HG02943 (cell line): Measurements from ENCODE around the gene SOX9.

Experiments used
- ATAC-seq: cut with Tn5 transposase; IDR thresholded peaks from one replicate; pipeline ENCODE4 v1.9.1; 2021; ENCODE audit warnings: mild to moderate bottlenecking, low read depth, moderate library complexity; ENCODE audit not compliant: unreplicated experiment

The SOX9 gene

DNA sequence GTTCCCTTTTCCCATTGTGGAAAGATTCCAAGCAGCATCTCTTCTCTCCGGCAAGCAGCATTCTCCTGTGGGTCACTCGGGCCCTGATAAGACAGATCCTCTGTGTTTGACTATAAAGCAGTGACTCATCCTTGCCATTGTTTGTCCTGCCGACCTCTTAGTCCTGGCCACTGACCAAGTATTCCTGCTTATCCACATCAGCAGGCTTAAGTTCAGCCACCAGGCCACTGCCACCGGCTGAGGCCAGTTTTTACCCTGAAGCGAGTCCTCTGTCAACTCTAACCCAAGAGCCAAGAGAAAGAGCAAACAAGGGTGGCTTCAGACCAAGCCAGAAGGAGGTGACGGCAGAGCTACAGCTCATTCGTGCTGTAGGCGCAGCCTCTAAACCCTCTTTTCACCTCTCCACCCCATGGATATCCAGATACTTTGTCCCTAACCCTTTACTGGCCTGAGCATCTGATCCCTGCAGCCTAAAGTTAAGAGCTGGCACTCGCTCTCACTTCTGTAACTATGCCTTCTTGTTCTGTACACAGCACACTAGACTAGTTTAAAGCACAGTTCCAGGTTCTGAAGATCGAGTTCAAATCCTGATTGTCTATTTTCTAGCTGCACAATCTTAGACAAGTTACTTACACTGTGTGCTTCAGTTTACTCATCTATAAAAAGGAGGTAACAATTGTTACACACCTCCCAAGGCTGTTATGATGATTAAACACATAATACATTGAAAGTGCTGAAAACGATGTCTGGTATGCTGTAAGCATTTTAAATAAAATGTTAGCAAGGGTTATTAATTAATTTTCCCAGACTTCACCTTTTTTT is 31.0 kb downstream of the SOX9 start:
- ATAC-seq = no peak

DNA sequence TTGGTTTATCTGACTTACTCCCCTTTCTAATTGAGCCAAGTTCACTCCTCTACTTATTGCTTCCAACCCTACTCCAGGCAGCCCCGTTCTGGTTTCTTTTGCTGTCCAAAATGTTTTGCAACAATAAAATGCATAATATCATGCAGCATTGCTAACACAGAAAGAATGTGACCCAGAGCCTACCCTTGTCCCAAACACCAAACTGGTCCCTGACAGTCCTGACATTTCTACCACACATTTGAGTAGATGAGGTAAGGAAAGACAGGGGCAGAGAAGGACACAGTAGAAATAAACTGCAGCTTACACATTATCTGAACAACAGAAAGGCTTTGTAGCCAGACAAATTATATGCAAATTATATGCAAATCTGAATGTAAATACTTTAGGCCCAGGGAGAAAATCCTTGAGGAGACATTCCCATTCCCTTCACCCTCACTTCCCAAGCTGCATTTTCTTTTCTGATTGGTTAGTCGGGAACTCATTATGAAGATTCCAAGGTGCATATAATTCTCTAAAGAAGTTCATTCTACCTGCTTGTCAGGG is 31.6 kb downstream of the SOX9 start:
- ATAC-seq = no peak

DNA sequence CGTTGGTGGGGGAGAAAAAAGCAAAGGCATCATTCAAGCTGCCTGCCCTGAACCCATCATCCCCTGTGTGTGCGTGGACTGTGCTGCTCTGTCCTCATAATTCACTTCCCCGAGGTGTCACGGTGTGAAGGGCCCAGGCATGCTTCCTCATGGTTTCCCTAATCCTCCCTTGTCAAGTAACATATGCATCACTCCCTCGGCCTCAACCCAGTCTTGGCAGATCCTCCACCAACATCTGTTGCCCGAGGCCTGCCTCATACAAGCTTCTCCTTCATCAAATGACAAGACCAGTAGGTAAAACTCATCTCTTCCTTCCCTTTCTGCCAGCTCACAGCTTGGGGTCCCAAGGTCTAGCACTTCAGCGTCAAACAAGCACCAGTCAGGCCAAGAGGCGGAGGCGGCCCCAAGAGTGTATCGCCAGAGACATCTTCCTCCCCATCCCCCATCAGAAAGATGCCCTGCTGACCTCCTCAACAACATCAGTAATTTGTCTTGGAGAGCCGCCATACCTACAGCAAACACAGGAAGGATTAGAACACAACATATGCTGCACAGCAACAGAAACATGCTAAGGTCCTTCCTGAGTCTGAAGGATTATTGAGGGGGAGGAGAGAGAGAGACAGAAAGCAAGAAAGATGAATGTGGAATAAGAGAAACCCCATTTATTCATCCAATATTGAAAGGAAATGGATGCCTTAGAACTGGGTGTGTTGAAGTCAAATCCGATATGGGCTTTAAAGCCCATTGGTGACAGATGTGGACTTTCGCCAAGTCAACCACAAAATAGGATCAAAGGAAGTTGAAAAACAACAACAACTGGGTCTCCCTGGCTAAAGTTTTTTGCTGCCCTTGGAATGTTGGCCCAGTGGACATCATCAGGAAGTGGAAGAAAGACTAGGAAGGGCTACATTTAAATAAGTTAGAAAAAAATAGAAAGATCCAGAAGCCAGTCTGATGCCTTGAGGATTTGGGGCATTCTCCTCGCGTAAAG is 38.4 kb downstream of the SOX9 start:
- ATAC-seq = no peak

DNA sequence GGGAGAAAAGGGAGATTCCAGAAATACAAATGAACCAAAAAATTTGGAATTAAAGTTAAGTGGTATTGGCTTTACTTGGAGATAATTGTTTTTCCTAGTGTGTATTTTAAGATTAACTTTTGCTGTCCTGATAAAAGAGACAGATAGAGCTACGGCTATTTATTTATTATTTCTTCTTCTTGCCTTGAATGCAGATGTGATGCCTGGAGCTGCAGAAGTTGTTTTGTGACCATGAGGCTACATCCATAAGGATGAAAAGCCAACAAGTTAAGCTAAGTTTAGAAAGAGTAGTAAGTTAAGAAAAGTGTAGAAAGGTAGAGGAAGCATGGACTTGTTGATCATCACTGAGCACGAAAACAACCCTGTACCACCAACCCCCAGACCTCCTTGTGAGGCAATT is 41.7 kb downstream of the SOX9 start:
- ATAC-seq = no peak

DNA sequence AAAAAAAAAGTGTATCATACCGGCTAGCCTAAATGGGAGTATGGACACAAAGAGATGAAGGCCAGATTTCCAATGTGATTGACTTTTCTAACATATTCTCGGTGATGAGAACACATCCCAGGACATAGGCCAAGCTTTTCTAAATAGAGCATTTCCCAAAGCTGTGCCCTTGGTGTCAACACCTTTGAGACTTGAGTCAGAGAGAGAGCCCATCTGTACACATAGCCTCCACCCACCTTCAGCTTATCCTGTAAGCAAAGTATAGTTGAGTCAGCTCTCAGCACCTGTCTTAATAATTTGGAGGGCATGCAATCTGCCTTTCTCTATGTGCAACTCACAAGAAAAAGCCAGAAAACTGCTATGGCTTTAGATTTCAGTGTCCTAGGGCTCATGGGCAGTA is 42.7 kb downstream of the SOX9 start:
- no peak for ATAC-seq

DNA sequence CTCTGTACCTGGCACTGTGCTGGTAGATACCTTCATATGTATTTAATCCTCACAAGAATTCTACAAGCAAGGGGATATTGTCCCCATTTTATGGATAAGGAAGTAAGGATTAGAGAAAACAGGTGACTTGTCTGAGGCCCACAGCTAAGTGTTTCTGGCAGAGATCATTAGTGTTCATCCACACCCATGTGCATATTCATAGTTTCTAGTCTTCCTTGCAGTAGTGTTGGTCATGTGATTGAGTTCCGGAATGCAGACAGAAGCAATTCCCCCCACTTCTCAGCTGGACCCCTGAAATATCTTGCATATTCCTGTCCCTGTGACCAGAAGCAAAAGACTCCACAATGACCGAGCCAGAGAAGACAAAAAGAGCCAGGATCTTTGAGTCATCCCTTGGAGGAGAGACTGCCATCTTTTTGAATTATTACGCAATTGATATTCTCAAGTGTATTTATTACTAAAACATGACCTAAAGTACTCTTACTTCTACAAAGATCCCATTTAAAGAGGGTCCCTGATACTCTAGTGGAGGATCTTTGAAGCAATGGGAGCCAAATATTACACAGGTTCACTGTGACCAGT is 43.4 kb downstream of the SOX9 start:
- ATAC-seq = no peak

DNA sequence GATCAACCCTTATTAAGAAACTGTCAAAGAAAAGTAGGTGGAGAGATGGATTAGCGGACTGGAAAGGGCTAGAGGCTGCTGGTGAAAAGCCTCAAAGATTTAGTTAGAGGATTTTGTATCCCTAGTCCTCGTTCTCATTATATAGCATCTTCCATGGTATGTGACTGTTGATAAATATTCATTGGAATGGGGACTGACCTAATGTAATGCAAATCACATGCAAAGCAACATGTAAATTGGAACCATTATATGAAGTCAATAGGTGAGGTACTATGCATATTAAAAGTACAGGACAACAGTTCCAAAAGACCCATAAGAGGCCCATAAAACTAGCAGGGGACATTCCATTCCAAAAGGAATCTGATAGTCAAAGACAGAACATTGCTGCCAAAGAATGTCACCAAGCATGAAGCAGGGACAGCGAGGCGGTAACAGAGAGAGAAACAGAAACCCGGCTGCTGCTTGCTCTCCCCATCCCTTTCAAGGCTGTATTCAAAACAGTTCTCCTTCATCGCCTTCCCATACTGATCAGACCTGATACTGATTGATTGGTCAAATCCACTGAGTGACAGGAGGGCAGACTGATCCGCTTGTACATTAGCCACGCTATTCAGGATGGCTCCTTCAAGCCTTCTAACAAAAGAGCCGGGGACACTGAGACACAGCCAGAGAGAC is 44.5 kb downstream of the SOX9 start:
- ATAC-seq = no peak

DNA sequence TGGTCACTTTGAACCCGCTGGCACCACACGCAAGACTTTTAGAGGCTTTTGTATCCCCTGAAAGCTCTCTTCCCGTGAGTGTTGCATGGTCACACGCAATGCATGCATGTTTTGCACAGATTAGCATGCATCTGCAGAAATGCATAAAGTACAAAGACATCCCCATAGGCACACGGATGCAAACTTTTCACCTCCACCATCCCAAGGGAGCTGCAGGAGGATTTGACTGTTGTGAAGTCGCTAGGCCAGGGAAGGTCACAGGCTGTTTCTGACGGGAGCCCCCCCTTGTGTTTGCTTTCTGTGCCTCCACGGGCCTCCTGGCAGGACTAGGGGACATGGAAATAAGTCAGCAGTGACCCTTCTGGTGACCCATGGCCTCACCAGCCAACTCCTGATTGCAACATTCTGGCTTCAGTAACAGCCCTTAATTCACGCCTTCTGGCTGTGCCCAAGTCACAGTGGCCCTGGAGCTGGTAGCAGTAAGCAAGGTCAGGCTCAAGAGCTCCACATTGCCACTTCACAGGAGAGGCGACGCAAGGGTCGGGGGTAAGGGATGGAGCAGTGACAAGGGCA is 45.1 kb downstream of the SOX9 start:
- no peak for ATAC-seq

DNA sequence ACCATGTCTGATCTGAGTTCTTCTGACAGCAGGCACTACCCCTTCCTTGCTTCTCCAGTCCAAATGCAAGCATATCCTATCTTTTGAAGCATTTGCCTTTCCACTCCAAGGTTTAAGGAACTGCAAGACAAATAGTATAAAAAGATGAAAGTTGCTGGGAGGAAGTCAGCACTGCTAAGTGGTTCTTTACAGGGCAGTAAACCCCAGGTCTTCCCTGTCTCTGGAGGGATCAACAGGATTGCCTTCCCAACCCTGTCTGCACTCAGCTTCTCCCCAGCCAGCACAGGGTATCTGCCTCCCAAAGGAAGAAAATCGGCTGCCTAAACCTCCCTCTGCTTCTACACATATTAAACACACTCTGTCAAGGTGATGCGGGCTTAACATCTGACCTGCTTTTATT is 46.8 kb downstream of the SOX9 start:
- ATAC-seq = no peak

DNA sequence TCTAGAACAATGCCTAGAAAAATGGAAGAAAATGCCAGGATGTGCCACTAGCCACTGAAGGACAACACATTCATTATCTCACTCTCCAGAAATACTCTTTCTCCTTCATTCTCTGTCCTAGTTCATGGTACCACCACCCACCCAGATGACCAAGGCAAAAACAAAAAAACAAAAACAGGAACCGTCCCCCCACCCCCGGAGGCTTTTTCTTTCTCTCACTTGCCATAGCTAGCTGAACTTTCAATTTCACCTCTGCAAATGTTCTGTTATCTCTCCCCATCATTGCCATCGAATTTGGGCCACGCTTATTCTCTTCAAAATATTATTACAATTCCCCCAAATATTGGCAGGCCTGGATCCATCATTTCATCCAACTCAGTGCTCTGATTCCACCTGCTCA is 49.0 kb downstream of the SOX9 start:
- no peak for ATAC-seq

DNA sequence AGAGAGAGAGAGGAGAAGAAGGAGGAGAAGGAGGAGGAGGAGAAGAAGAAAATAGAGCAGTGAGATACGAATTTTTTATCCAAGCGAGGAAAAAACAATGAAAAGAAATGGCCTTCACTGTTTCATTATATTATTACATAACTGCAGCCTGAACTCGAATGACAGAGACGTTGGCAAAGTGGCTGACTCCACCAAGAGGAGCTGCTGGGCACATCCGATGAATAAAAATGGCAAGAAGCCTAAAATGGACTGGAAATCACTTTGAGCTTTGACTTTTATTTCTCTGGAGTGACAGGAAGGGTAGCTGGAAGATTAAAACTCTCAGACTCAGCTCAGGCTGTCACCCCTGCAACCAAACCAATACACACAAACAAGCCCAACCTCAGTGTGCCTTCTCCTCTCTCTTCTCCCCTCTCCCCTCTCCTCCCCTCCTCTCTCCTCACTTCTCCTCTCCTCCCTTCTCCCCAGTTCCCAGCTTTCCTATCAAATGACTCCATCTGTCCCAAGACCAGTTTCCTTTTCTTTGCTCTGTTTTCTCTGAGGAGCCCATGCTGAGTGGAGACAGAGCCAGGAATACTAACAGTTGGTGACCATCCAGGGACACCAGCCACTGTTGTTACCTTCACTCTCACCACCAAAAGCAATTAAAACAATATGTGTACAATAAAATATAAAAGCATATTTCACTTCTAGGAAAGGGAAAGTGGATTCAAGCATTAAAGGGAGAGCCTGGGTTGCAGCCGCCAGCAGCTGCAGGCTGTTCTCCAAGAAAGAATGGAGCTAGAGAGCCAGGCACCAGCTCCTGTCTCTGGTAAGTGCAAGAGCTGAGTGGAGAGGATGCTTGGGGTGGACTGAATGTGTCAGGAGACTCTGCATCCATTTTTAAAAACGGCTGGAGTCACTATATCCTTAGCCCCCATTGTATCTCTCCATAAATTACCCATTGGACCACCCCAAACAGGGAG is 51.2 kb downstream of the SOX9 start:
- ATAC-seq = no peak

DNA sequence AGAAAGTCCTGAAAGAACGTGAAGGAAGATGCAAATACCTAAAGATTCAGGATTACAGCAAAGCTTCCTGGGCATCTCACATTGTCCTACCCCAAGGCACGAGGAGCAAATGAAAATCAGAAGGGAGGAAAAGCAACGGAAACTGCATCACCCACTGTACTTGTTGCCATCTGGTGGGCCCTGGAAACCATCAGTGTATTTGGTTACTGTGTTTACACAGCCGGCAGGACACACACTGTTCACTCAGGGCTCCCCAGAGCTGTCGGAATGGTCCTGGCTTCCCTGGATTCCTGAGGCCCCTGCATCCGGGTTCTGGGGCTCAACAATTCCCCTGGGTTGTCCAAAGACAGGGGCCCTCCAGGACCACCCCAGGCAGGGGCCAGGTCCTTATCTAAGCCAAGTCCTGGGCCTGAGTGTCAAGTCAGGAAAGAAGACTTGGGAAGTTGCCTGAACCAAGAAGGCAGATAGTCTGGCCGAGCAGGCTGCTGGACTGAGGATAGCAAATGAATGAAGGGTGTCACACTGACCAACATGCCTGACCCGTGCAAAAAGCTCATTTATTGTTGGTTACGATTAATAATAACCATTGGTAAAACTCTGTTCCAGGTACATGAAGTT is 52.8 kb downstream of the SOX9 start:
- no peak for ATAC-seq

DNA sequence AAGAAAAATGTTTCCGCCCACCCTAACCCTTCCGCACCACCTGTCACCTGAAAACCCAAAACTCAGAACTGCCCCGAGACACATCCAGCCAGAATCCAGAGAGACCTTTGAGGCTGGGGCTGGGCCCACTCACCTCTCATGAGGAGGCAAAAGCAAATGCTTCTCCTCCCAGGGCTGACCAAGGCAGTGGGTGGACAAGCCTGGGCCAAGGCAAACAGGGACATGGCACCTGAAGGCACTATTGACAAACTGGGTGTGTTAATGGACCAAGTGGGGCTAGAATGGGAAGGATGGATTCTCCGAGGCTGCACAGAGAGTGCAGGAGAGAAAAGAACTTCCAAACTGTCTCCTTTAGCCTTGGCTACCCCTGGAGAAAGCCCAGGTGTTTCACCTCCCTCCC is 54.4 kb downstream of the SOX9 start:
- ATAC-seq = no peak
